Neuronal stem cell (in vitro differentiated cells): ENCODE results near the gene CLASP1.
"Not testable (repeated sequence)": the region's sequence is repeated elsewhere in the genome, so short reads cannot be mapped to it uniquely, and the experiment has no call there.

Experiments
- DNase-seq: peaks from one replicate; pipeline ENCODE4 v3.0.0-alpha.2; 2013; ENCODE audit warnings: low spot score
- H2AFZ ChIP-seq: one replicate; pipeline ENCODE4 v1.6.1; 2013; ENCODE audit warnings: mild to moderate bottlenecking, low read length, inconsistent platforms
- H2AK5ac ChIP-seq: 2 replicates; pipeline ENCODE4 v1.6.1; 2013; ENCODE audit warnings: low read depth, mild to moderate bottlenecking, inconsistent platforms, low read length, moderate library complexity, mixed read lengths
- H2BK120ac ChIP-seq: 2 replicates; pipeline ENCODE4 v1.6.1; 2013; ENCODE audit warnings: low read depth, mild to moderate bottlenecking, inconsistent platforms, low read length, moderate library complexity, mixed read lengths
- H2BK12ac ChIP-seq: one replicate; pipeline ENCODE4 v1.6.1; 2013; ENCODE audit warnings: low read length, inconsistent platforms
- H2BK15ac ChIP-seq: 2 replicates; pipeline ENCODE4 v1.6.1; 2013; ENCODE audit warnings: mild to moderate bottlenecking, low read length, inconsistent platforms, mixed read lengths
- H2BK5ac ChIP-seq: one replicate; pipeline ENCODE4 v1.6.1; 2013; ENCODE audit warnings: inconsistent platforms, mild to moderate bottlenecking, low read length, moderate library complexity
- H3K14ac ChIP-seq: one replicate; pipeline ENCODE4 v1.6.1; 2013; ENCODE audit warnings: low read length, inconsistent platforms
- H3K18ac ChIP-seq: 2 replicates; pipeline ENCODE4 v1.6.1; 2013; ENCODE audit warnings: low read length, inconsistent platforms
- H3K23ac ChIP-seq: 2 replicates; pipeline ENCODE4 v1.6.1; 2013; ENCODE audit warnings: low read depth, mild to moderate bottlenecking, mixed read lengths, low read length, inconsistent platforms; ENCODE audit not compliant: poor library complexity
- H3K27ac ChIP-seq: replicated peaks from 3 replicates; pipeline ENCODE4 v1.5.1; 2013; ENCODE audit warnings: low read length, inconsistent platforms
- H3K27me3 ChIP-seq, 3 experiments: 2 replicates each; pipeline ENCODE4 v1.6.1; 2013; ENCODE audit warnings: low read length in 3 of 3, mild to moderate bottlenecking in 2 of 3, inconsistent platforms in 1 of 3, low read depth in 1 of 3, mixed read lengths in 1 of 3, moderate library complexity in 1 of 3; ENCODE audit not compliant: control insufficient read depth in 3 of 3, insufficient read depth in 3 of 3
- H3K36me3 ChIP-seq, 2 donors: replicated peaks in 1 of 2; 2 replicates each; pipeline ENCODE4 v1.6.1; 2013; ENCODE audit warnings: low read length in 2 of 2; ENCODE audit not compliant: control insufficient read depth in 2 of 2, insufficient read depth in 2 of 2
- H3K4ac ChIP-seq: 2 replicates; pipeline ENCODE4 v1.6.1; 2013; ENCODE audit warnings: inconsistent platforms, mild to moderate bottlenecking, low read length, moderate library complexity
- H3K4me1 ChIP-seq, 2 donors: 1 replicate in 1 of 2; 2 replicates in 1 of 2; pipeline ENCODE4 v1.6.1; 2013; ENCODE audit warnings: low read length in 2 of 2, low read depth in 1 of 2; ENCODE audit not compliant: control insufficient read depth in 2 of 2, insufficient read depth in 1 of 2
- H3K4me2 ChIP-seq: one replicate; pipeline ENCODE4 v1.6.1; 2013; ENCODE audit warnings: mild to moderate bottlenecking, low read length, inconsistent platforms; ENCODE audit not compliant: insufficient read depth, poor library complexity, severe bottlenecking
- H3K4me3 ChIP-seq, 2 donors: 2 replicates each; pipeline ENCODE4 v1.5.1; 2013; ENCODE audit warnings: low read length in 2 of 2, mild to moderate bottlenecking in 2 of 2, inconsistent platforms in 1 of 2, moderate library complexity in 1 of 2
- H3K79me1 ChIP-seq: one replicate; pipeline ENCODE4 v1.6.1; 2013; ENCODE audit warnings: low read depth, mild to moderate bottlenecking, inconsistent platforms, low read length, moderate library complexity
- H3K9ac ChIP-seq: one replicate; pipeline ENCODE4 v1.6.1; 2013; ENCODE audit warnings: mild to moderate bottlenecking, low read depth, low read length, inconsistent platforms; ENCODE audit not compliant: poor library complexity
- H3K9me3 ChIP-seq, 2 donors: replicated peaks in 1 of 2; 2 replicates each; pipeline versions ENCODE3 to v1.6.1; 2013; ENCODE audit warnings: low read length in 2 of 2, mild to moderate bottlenecking in 2 of 2, inconsistent platforms in 1 of 2, low read depth in 1 of 2, mixed read lengths in 1 of 2, moderate library complexity in 1 of 2; ENCODE audit not compliant: control insufficient read depth in 2 of 2, insufficient read depth in 1 of 2
- H4K8ac ChIP-seq: one replicate; pipeline ENCODE4 v1.6.1; 2013; ENCODE audit warnings: low read depth, mild to moderate bottlenecking, inconsistent platforms, low read length, moderate library complexity
- H4K91ac ChIP-seq: one replicate; pipeline ENCODE4 v1.6.1; 2013; ENCODE audit warnings: low read length, low read depth, mild to moderate bottlenecking, inconsistent platforms; ENCODE audit not compliant: poor library complexity
- WGBS, 2 donors: extraction: QIAGEN DNeasy Blood & Tissue Kit; methylation state at CpG; one replicate each; pipeline ENCODE4 v1.1.7; 2013; ENCODE audit warnings: missing lambda C conversion rate in 2 of 2, mixed read lengths in 1 of 2; ENCODE audit not compliant: insufficient read length in 2 of 2, insufficient replicate concordance in 1 of 2; ENCODE audit errors: extremely low coverage in 2 of 2; 5-methylcytosine and 5-hydroxymethylcytosine counted together

CLASP1 gene

DNA sequence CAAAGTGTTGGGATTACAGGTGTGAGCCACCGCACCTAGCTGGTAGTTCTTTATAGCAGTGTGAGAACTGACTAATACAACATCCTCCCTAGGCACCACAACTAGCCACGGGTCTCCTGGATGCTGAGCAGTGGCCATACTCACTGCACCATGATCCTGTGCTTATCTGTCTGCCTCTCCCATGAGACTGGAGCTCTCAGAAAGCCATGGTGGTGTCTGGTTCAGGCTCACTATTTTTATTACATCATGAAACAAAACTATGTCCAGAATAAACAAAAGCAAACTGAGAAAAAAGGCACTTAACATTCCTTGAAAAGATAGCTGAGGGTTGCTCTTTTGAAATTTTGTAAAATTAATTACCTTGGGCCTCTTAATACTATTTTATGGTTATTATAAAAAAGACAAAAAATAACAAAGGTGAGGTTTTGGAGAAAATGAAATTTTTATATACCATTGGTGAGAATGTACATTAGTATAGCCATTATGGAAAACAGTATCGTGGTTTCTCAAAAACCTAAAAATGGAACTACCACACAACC lies 273.6 kb downstream of the CLASP1 start:
- Histone ChIP-seq H3K9ac (no peak overlapping the region), H3K14ac (no peak overlapping the region), H3K36me3 (peaks cover 10 to 95% of the 10 kb centered on the region in 2 donors), H2AK5ac (no peak overlapping the region), H4K91ac (no peak overlapping the region), H3K18ac (no peak overlapping the region), H3K4ac (no peak overlapping the region), H4K8ac (no peak overlapping the region), H3K27me3 (no peaks in the 10 kb centered on the region), H3K9me3 (peaks cover 0 to 6% of the 10 kb centered on the region in 2 donors), H2AFZ (no peak overlapping the region), H3K27ac (no peak overlapping the region), H2BK15ac (no peak overlapping the region), H3K4me2 (no peak overlapping the region), H3K4me3 (no peak overlapping the region), H3K23ac (no peak overlapping the region), H2BK5ac (no peak overlapping the region), H3K4me1 (no peaks in the 10 kb centered on the region), H2BK120ac (no peak overlapping the region), H2BK12ac (no peak overlapping the region), H3K79me1 (no peaks in the 10 kb centered on the region)
- WGBS, 2 donors = no CpG with 5 or more reads among the region's 3 CpGs
- DNase-seq = no peak

DNA sequence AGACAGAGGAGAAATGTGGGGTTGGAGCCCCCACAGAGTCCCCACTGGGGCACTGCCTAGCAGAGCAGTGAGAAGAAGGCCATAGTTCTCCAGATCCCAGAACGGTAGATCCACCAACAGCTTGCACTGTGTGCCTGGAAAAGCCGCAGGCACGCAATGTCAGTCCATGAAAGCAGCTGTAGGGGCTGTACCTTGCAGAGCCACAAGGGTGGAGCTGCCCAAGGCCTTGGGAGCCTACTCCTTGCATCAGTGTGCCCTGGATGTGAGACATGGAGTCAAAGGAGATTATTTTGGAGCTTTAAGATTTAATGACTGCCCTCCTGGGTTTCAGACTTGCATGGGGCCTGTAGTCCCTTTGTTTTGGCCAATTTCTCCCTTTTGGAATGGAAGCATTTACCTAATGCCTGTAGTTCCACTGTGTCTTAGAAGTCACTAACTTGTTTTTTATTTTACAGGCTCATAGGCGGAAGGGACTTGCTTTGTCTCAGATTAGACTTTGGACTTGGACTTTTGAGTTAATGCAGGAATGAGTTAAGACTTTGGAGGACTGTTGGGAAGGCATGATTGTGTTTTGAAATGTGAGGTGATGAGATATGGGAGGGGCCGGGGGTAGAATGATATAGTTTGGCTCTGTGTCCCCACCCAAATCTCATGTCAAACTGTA lies 274.7 kb downstream of the CLASP1 start:
- H2AK5ac ChIP-seq, DNase-seq, H3K23ac ChIP-seq, H3K4ac ChIP-seq, H2BK5ac ChIP-seq, H3K79me1 ChIP-seq, H4K8ac ChIP-seq, H3K18ac ChIP-seq, H3K9ac ChIP-seq, H2AFZ ChIP-seq, H3K4me1 ChIP-seq, H2BK12ac ChIP-seq, H3K27me3 ChIP-seq, H4K91ac ChIP-seq, H2BK15ac ChIP-seq, H3K4me3 ChIP-seq, H3K4me2 ChIP-seq, H3K9me3 ChIP-seq, H3K14ac ChIP-seq, H2BK120ac ChIP-seq, H3K27ac ChIP-seq: not testable (repeated sequence)
- WGBS, 2 donors = no CpG with 5 or more reads among the region's 5 CpGs
- peaks cover 13 to 96% of the 10 kb centered on the region in 2 donors for H3K36me3 ChIP-seq

- H3K79me1 ChIP-seq = no peaks in the 10 kb centered on the region
- H3K4me1 ChIP-seq = no peaks in the 10 kb centered on the region
- no peak for DNase-seq
- H3K14ac ChIP-seq = no peak overlapping the region
- H3K36me3 ChIP-seq = peaks cover 13 to 94% of the 10 kb centered on the region in 2 donors
- no peak overlapping the region for H4K8ac ChIP-seq
- H2AFZ ChIP-seq = no peak overlapping the region
- peaks cover 0 to 6% of the 10 kb centered on the region in 2 donors for H3K9me3 ChIP-seq
- H3K4me3 ChIP-seq = no peak overlapping the region
- no peaks in the 10 kb centered on the region for H3K27me3 ChIP-seq
- no peak overlapping the region for H3K4ac ChIP-seq
- H3K9ac ChIP-seq = no peak overlapping the region
- H2BK15ac ChIP-seq = no peak overlapping the region
- no peak overlapping the region for H3K23ac ChIP-seq
- no peak overlapping the region for H3K4me2 ChIP-seq
- H2AK5ac ChIP-seq = no peak overlapping the region
- H2BK5ac ChIP-seq = no peak overlapping the region
- no peak overlapping the region for H2BK120ac ChIP-seq
- no peak overlapping the region for H3K27ac ChIP-seq
- H4K91ac ChIP-seq = no peak overlapping the region
- H2BK12ac ChIP-seq = no peak overlapping the region
- no CpG with 5 or more reads among the region's 7 CpGs for WGBS, 2 donors
- no peak overlapping the region for H3K18ac ChIP-seq
Observed at GRCh38 chr2:121372721-121373353, 276.4 kb downstream of the CLASP1 start.

GRCh38 chr2:121372082-121372481 lies 277.2 kb downstream of the CLASP1 start:
- H2AFZ ChIP-seq = no peak overlapping the region
- H3K27ac ChIP-seq = no peak overlapping the region
- H3K14ac ChIP-seq = no peak overlapping the region
- no peak overlapping the region for H3K9ac ChIP-seq
- no peak for DNase-seq
- peaks cover 18 to 94% of the 10 kb centered on the region in 2 donors for H3K36me3 ChIP-seq
- no peaks in the 10 kb centered on the region for H3K79me1 ChIP-seq
- no peak overlapping the region for H2BK15ac ChIP-seq
- H3K9me3 ChIP-seq = peaks cover 0 to 6% of the 10 kb centered on the region in 2 donors
- no peak overlapping the region for H3K4me3 ChIP-seq
- no peaks in the 10 kb centered on the region for H3K27me3 ChIP-seq
- no peak overlapping the region for H3K23ac ChIP-seq
- no peak overlapping the region for H2BK5ac ChIP-seq
- H3K4me2 ChIP-seq = no peak overlapping the region
- no peak overlapping the region for H4K8ac ChIP-seq
- H3K4ac ChIP-seq = no peak overlapping the region
- no peak overlapping the region for H3K18ac ChIP-seq
- H2BK12ac ChIP-seq = no peak overlapping the region
- no peak overlapping the region for H2AK5ac ChIP-seq
- no peak overlapping the region for H2BK120ac ChIP-seq
- H3K4me1 ChIP-seq = no peaks in the 10 kb centered on the region
- H4K91ac ChIP-seq = no peak overlapping the region
